Measurements from ENCODE around the gene RELB.
"Not testable (repeated sequence)": the region's sequence is repeated elsewhere in the genome, so short reads cannot be mapped to it uniquely, and the experiment has no call there.

Gene RELB

GRCh38 chr19:45001087-45001739 lies at the start of gene RELB:
RELB (plus strand) TSS chr19:45001464; CDS start chr19:45001580, 116 bp downstream.
- peak; percentile 92 for DNase-seq (ENCODE audit: low spot score)

GRCh38 chr19:44954278-44954648 lies 47.0 kb upstream of the RELB start:
- no peak for DNase-seq (ENCODE audit: low spot score)

GRCh38 chr19:44954649-44955504 lies 46.4 kb upstream of the RELB start, which contains the start of gene CLPTM1:
CLPTM1 (plus strand) TSS chr19:44955380; CDS start chr19:44955396, 16 bp downstream.
- DNase-seq (ENCODE audit: low spot score) = peak; percentile 95

GRCh38 chr19:44955505-44956439 lies 45.5 kb upstream of the RELB start:
- no peak for DNase-seq (ENCODE audit: low spot score)

- DNase-seq (ENCODE audit: low spot score) = no peak
Observed at GRCh38 chr19:44957526-44957925, 43.7 kb upstream of the RELB start.

- DNase-seq (ENCODE audit: low spot score) = no peak
Observed at GRCh38 chr19:44958090-44958489, 43.2 kb upstream of the RELB start.

- DNase-seq (ENCODE audit: low spot score) = no peak
Observed at GRCh38 chr19:44959691-44960090, 41.6 kb upstream of the RELB start.

- no peak for DNase-seq (ENCODE audit: low spot score)
Observed at GRCh38 chr19:44960906-44961728, 40.1 kb upstream of the RELB start.

- DNase-seq (ENCODE audit: low spot score) = no peak
Observed at GRCh38 chr19:44961821-44962220, 39.4 kb upstream of the RELB start.

- DNase-seq (ENCODE audit: low spot score) = no peak
Observed at GRCh38 chr19:44968118-44968517, 33.1 kb upstream of the RELB start.

- no peak for DNase-seq (ENCODE audit: low spot score)
Observed at GRCh38 chr19:44968670-44969069, 32.6 kb upstream of the RELB start.

GRCh38 chr19:44969437-44969836 lies 31.8 kb upstream of the RELB start:
- DNase-seq (ENCODE audit: low spot score) = no peak

- DNase-seq (ENCODE audit: low spot score) = not testable (repeated sequence)
Observed at GRCh38 chr19:44971451-44971850, 29.8 kb upstream of the RELB start.

GRCh38 chr19:44972802-44973201 lies 28.5 kb upstream of the RELB start:
- DNase-seq (ENCODE audit: low spot score) = no peak

GRCh38 chr19:44973982-44974735 lies 27.1 kb upstream of the RELB start:
- DNase-seq (ENCODE audit: low spot score) = no peak

- no peak for DNase-seq (ENCODE audit: low spot score)
Observed at GRCh38 chr19:44974857-44975256, 26.4 kb upstream of the RELB start.

GRCh38 chr19:44975444-44975843 lies 25.8 kb upstream of the RELB start:
- DNase-seq (ENCODE audit: low spot score) = no peak

- no peak for DNase-seq (ENCODE audit: low spot score)
Observed at GRCh38 chr19:44984005-44984404, 17.3 kb upstream of the RELB start.

GRCh38 chr19:44985445-44985844 lies 15.8 kb upstream of the RELB start:
- no peak for DNase-seq (ENCODE audit: low spot score)

- no peak for DNase-seq (ENCODE audit: low spot score)
Observed at GRCh38 chr19:44986389-44986788, 14.9 kb upstream of the RELB start.

Measured in CD4-positive, alpha-beta T cell treated with Interleukin-6 at 100 ng/mL for 8 hours (primary cell).